ENCODE data around the gene SSH2. TPM values are rescaled to one million over a fixed set of nuclear protein-coding genes. Genes with fewer than 3 reads are reported as not detected.

SSH2 gene
- total RNA-seq, 1 experiment from 2014 or later = 6.4 TPM

GRCh38 chr17:29623283-29623647 lies 306.8 kb downstream of the SSH2 start:
- in situ Hi-C loops (cut with HindIII; ENCODE audit: low sequenced_read_pairs) = no loop called here
- no peak for DNase-seq (ENCODE audit: low spot score)

- DNase-seq (ENCODE audit: low spot score) = peak; percentile 46
- in situ Hi-C loops (cut with HindIII; ENCODE audit: low sequenced_read_pairs) = no loop called here
Observed at GRCh38 chr17:29622337-29623282, 307.4 kb downstream of the SSH2 start, which contains the start of gene CORO6. Gene CORO6 (minus strand): TSS chr17:29622912. CDS start chr17:29621421, 1,491 bp downstream.

- in situ Hi-C loops (cut with HindIII; ENCODE audit: low sequenced_read_pairs) = no loop called here
- peak; percentile 32 for DNase-seq (ENCODE audit: low spot score)
Observed at GRCh38 chr17:29621751-29622194, 308.3 kb downstream of the SSH2 start.

- no peak for DNase-seq (ENCODE audit: low spot score)
- in situ Hi-C loops (cut with HindIII; ENCODE audit: low sequenced_read_pairs) = no loop called here
Observed at GRCh38 chr17:29620779-29621500, 309.1 kb downstream of the SSH2 start.

GRCh38 chr17:29620271-29620670 lies 309.8 kb downstream of the SSH2 start:
- in situ Hi-C loops (cut with HindIII; ENCODE audit: low sequenced_read_pairs) = no loop called here
- no peak for DNase-seq (ENCODE audit: low spot score)

- in situ Hi-C loops (cut with HindIII; ENCODE audit: low sequenced_read_pairs) = no loop called here
- no peak for DNase-seq (ENCODE audit: low spot score)
Observed at GRCh38 chr17:29619251-29619650, 310.8 kb downstream of the SSH2 start.

GRCh38 chr17:29618272-29619065 lies 311.6 kb downstream of the SSH2 start:
- in situ Hi-C loops (cut with HindIII; ENCODE audit: low sequenced_read_pairs) = no loop called here
- no peak for DNase-seq (ENCODE audit: low spot score)

- DNase-seq (ENCODE audit: low spot score) = peak; percentile 42
- in situ Hi-C loops (cut with HindIII; ENCODE audit: low sequenced_read_pairs) = no loop called here
Observed at GRCh38 chr17:29617481-29618271, 312.4 kb downstream of the SSH2 start.

- DNase-seq (ENCODE audit: low spot score) = no peak
- in situ Hi-C loops (cut with HindIII; ENCODE audit: low sequenced_read_pairs) = no loop called here
Observed at GRCh38 chr17:29617125-29617480, 312.9 kb downstream of the SSH2 start.

- in situ Hi-C loops (cut with HindIII; ENCODE audit: low sequenced_read_pairs) = no loop called here
- no peak for DNase-seq (ENCODE audit: low spot score)
Observed at GRCh38 chr17:29616300-29617048, 313.6 kb downstream of the SSH2 start.

GRCh38 chr17:29615492-29616299 lies 314.3 kb downstream of the SSH2 start:
- in situ Hi-C loops (cut with HindIII; ENCODE audit: low sequenced_read_pairs) = no loop called here
- DNase-seq (ENCODE audit: low spot score) = peak; percentile 80

- DNase-seq (ENCODE audit: low spot score) = no peak
- in situ Hi-C loops (cut with HindIII; ENCODE audit: low sequenced_read_pairs) = no loop called here
Observed at GRCh38 chr17:29615048-29615385, 315.0 kb downstream of the SSH2 start.

GRCh38 chr17:29614349-29615047 lies 315.5 kb downstream of the SSH2 start:
- no peak for DNase-seq (ENCODE audit: low spot score)
- in situ Hi-C loops (cut with HindIII; ENCODE audit: low sequenced_read_pairs) = no loop called here

- no peak for DNase-seq (ENCODE audit: low spot score)
- in situ Hi-C loops (cut with HindIII; ENCODE audit: low sequenced_read_pairs) = no loop called here
Observed at GRCh38 chr17:29613856-29614255, 316.2 kb downstream of the SSH2 start.

- DNase-seq (ENCODE audit: low spot score) = peak; percentile 77
Observed at GRCh38 chr17:29613352-29613837, 316.6 kb downstream of the SSH2 start.

GRCh38 chr17:29612404-29613280 lies 317.4 kb downstream of the SSH2 start:
- in situ Hi-C loops (cut with HindIII; ENCODE audit: low sequenced_read_pairs) = no loop called here
- no peak for DNase-seq (ENCODE audit: low spot score)

More at GRCh38 chr17:29613352-29613837, 316.6 kb downstream of the SSH2 start:
- in situ Hi-C loops (cut with HindIII; ENCODE audit: low sequenced_read_pairs) = no loop called here
